Measurements from ENCODE around the gene CLEC4D. TPM values are rescaled to one million over a fixed set of nuclear protein-coding genes. Genes with fewer than 3 reads are reported as not detected.

Gene CLEC4D
- total RNA-seq, 1 experiment from 2014 or later, result not detected

DNA sequence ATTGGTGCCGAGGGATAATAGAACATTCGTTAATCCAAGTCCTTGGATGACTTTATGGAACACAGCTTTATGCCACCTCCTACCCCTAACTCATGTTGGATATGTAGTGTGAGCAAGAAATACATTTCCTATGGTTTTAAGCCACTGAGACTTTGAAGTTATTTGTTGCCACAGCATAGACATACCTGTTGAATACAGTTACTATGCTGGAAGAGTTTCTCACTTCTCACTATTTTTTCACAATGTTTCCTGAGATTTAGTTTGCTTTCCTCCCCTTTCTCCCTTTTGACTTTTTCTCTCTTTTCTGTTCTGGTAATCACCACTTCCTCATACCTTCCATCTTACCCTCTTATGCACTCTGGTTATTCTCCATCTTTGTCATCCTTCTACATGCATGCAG is 34.9 kb downstream of the CLEC4D start:
- no peaks in the 10 kb centered on the region for H4K20me1 ChIP-seq (ENCODE audit: insufficient read depth)
- no peak for DNase-seq (ENCODE audit: low read depth, low spot score)
- no peak overlapping the region for H3K9ac ChIP-seq (ENCODE audit: low read length)
- no peak overlapping the region for H3K4me3 ChIP-seq (replicated peaks in 1 of 2; ENCODE audit: low read depth in 1 of 2, low read length in 2 of 2)
- no TSS peak for BruUV-seq (replicated peaks)
- ChIA-PET RAD21 (ENCODE audit: low non-redundant PET in 1 of 2, low total read pairs in 2 of 2, uncharacterized antibody in 2 of 2, unreplicated experiment in 2 of 2) (no interaction called here), POLR2A (no interaction called here), CTCF (no interaction called here)
- ATAC-seq, result no peak
- H3K4me2 ChIP-seq (ENCODE audit: low read length), result no peak overlapping the region
- no peaks in the 10 kb centered on the region for H3K9me3 ChIP-seq (ENCODE audit: control insufficient read depth in 1 of 2, insufficient read depth in 1 of 2, low read depth in 1 of 2, low read length in 2 of 2)
- H3K79me2 ChIP-seq (ENCODE audit: insufficient read depth, low read length), result no peaks in the 10 kb centered on the region
- H3K36me3 ChIP-seq (ENCODE audit: control insufficient read depth in 1 of 2, insufficient read depth in 2 of 2, low read length in 2 of 2), result no peaks in the 10 kb centered on the region
- TF ChIP-seq, protein P1, sequence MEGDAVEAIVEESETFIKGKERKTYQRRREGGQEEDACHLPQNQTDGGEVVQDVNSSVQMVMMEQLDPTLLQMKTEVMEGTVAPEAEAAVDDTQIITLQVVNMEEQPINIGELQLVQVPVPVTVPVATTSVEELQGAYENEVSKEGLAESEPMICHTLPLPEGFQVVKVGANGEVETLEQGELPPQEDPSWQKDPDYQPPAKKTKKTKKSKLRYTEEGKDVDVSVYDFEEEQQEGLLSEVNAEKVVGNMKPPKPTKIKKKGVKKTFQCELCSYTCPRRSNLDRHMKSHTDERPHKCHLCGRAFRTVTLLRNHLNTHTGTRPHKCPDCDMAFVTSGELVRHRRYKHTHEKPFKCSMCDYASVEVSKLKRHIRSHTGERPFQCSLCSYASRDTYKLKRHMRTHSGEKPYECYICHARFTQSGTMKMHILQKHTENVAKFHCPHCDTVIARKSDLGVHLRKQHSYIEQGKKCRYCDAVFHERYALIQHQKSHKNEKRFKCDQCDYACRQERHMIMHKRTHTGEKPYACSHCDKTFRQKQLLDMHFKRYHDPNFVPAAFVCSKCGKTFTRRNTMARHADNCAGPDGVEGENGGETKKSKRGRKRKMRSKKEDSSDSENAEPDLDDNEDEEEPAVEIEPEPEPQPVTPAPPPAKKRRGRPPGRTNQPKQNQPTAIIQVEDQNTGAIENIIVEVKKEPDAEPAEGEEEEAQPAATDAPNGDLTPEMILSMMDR (IDR thresholded peaks at IDR 0.05 in 2 of 3, conservative IDR thresholded peaks at IDR 0.05 in 1 of 3; ENCODE audit: borderline replicate concordance in 1 of 3, insufficient read depth in 1 of 3, low read depth in 2 of 3, low read length in 2 of 3), result no peak
- TF ChIP-seq, protein P2, sequence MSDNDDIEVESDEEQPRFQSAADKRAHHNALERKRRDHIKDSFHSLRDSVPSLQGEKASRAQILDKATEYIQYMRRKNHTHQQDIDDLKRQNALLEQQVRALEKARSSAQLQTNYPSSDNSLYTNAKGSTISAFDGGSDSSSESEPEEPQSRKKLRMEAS (IDR thresholded peaks at IDR 0.05), result no peak
- TF ChIP-seq, protein P3, sequence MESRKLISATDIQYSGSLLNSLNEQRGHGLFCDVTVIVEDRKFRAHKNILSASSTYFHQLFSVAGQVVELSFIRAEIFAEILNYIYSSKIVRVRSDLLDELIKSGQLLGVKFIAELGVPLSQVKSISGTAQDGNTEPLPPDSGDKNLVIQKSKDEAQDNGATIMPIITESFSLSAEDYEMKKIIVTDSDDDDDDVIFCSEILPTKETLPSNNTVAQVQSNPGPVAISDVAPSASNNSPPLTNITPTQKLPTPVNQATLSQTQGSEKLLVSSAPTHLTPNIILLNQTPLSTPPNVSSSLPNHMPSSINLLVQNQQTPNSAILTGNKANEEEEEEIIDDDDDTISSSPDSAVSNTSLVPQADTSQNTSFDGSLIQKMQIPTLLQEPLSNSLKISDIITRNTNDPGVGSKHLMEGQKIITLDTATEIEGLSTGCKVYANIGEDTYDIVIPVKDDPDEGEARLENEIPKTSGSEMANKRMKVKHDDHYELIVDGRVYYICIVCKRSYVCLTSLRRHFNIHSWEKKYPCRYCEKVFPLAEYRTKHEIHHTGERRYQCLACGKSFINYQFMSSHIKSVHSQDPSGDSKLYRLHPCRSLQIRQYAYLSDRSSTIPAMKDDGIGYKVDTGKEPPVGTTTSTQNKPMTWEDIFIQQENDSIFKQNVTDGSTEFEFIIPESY (IDR thresholded peaks at IDR 0.05; ENCODE audit: extremely low read depth, insufficient replicate concordance, low read length), result no peak
- TF ChIP-seq SP1 (IDR thresholded peaks at IDR 0.05; ENCODE audit: low read depth) (no peak), EGR1 (IDR thresholded peaks at IDR 0.05; ENCODE audit: low read depth) (no peak), FOSL1 (IDR thresholded peaks at IDR 0.05; ENCODE audit: low read depth) (no peak), EZH2 (IDR thresholded peaks at IDR 0.05) (no peak), JUND (IDR thresholded peaks at IDR 0.05) (no peak), TCF7L2 (IDR thresholded peaks at IDR 0.05; ENCODE audit: borderline replicate concordance, extremely low read depth, insufficient read depth, insufficient read length) (no peak), ZFX (IDR thresholded peaks at IDR 0.05) (no peak)
- intact Hi-C loops (cut with micrococcal nuclease), result loop anchor here (10.0 kb wide), 1 partner anchor 277 kb away; the partner anchor contains the start of gene A2ML1
- H3K27ac ChIP-seq (ENCODE audit: low read depth, low read length), result no peak overlapping the region
- no peaks in the 10 kb centered on the region for H3K27me3 ChIP-seq (ENCODE audit: insufficient read depth, low read length)
- no peaks in the 10 kb centered on the region for H3K4me1 ChIP-seq (ENCODE audit: control insufficient read depth in 1 of 2, insufficient read depth in 2 of 2, low read length in 2 of 2)
- H2AFZ ChIP-seq (ENCODE audit: low read depth, low read length, poor library complexity, severe bottlenecking), result no peak overlapping the region
- no peaks in the 10 kb centered on the region for H3K9me2 ChIP-seq (ENCODE audit: insufficient read depth)

Data from HCT116 (cell line).